Hematopoietic multipotent progenitor cell treated with erythropoietin and hydrocortisone succinate and interleukin-3 and kit ligand, for 4 days (in vitro differentiated cells): ENCODE data around the gene PTGER2.
A peak's percentile ranks its signal among the peaks of the same experiment; 100 is the strongest.

Experiments
- DNase-seq: peaks from one replicate; pipeline ENCODE4 v3.0.0-alpha.2; 2015

PTGER2 gene

GRCh38 chr14:52305014-52305413 is 9.1 kb upstream of the PTGER2 start:
- no peak for DNase-seq

DNA sequence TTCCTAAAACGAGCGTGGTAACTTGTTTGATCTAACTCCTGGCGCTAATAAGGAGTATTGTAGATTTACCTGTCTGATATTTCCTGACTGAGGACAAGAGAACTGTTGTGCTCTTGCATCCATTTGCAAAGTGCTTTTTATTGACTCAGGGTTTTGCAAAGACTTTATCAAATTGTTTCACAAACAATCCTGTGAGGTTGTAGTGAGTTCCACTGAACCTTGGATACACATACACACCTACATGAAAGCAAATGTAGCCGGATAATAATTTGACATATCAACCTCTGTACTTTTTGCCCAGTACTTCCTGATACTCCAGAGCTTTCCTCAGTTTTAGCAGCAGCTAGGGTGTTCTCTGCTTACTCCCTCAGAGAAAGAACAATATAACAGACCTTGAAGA is 6.7 kb upstream of the PTGER2 start:
- DNase-seq = no peak

GRCh38 chr14:52307905-52308304 is 6.2 kb upstream of the PTGER2 start:
- no peak for DNase-seq

GRCh38 chr14:52310541-52310940 is 3.6 kb upstream of the PTGER2 start:
- DNase-seq = peak; percentile 64

- DNase-seq = peak; percentile 43
Observed at GRCh38 chr14:52312931-52313355, 1.2 kb upstream of the PTGER2 start.

- peak; percentile 53 for DNase-seq
Observed at GRCh38 chr14:52313462-52313861, 650 bp upstream of the PTGER2 start.

- peak; percentile 65 for DNase-seq
Observed at GRCh38 chr14:52314595-52315354, 663 bp downstream of the PTGER2 start.

DNA sequence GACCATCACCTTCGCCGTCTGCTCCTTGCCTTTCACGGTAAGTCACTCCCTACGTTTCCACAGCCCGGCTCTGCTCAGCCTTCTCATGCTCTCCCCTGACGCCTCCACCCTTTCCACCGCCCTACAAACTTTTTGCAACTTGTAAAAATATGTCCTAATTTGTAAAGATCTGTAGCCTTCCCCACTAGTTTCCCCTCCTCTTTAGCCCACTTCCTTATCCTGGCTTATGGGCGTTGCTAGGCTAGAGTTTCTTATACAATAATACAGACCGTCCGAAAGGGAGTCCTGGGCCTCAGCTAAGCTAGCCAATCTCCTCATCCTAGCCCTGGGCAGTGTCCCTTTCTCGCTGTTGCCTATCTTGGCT is 1.2 kb downstream of the PTGER2 start:
- peak; percentile 82 for DNase-seq

DNA sequence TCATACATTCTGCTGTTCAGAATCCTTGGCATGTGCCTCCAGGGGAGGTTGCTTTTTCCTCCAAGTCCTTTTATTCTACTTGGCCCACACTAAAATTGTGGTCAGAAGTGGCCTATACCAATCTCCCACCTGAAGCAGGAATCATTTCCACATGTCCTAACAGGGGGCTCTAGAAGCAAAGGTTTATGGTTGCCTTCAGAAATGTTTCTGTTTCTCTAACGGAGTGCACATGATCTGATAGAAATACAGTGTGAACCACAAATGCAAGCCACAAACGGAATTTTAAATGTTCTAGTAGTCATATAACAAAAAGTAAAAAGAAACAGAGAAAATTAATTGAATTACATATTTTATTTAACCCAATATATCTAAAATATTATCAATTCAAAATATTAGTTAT is 4.0 kb downstream of the PTGER2 start:
- peak; percentile 70 for DNase-seq

DNA sequence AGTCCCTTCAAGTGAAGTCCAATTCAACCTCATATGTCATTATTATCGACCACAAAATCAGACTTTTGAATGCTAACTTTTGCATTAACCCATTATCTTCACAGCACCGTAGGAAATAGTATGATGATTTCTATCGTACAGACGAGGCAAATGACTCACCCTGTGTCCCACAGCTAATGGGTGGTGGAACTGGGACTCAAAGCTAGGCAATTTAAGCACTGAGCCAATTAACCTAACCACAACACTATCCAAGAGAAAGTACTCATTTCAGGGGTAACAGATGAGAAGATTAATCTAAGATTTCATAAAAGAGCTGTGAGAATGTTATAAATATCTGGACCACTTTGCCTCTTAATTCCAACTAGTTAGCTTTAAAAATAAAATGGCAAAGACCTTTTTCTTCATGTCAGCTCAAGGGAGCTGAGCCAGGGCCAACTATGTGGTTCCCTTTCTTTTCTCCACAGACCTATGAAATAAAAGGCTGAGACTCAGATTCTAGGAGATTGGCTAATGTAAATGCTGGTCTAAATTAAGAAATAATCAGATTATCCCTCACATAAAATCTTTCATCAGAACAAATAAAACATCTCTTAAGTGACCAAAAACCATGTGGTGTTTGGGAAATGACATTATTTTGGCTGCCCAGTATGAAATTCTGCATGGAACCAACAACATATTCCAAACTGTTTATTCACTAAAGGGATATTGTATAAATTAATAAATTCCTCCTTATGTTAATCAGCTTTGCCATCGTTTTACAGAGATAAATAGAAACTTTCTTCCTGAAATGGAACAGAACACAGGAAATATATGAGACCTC is 4.9 kb downstream of the PTGER2 start:
- DNase-seq = peak; percentile 73

DNA sequence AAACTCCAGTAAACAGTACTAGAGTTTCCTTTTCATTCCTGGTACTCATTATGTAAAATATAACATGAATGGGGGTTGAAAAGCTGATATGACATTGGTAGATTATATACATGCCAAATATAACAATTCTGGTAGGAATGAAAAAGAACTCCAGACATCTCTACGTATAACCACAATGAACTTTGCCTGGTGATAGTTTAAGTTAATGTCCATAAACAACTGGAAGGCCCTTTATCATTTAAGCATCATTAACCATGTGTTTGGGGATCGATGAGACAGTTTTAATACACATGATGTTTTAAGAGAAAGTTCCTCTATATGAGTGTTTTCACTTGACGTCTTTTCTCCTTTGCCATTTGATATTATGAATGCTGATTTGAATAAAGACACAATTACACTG is 5.8 kb downstream of the PTGER2 start:
- DNase-seq = no peak

DNA sequence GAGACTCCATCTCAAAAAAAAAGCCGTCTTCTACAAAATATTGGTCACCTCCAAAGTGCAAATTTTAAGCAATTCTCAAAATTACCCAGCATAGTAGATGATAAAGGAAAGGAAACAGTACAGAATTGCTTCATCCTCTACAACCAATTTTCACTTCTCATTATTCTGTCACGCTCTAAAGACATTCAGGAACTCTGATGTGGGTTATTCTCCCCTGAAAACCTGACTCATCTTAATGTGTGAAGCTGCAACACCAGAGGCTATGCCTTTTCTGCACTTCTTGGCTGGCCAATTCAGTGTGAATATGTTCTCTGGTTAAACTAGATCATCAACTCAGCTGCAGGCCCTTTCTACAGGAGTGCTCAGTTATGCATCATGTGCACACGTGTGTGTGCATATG is 11.0 kb downstream of the PTGER2 start:
- DNase-seq = peak; percentile 63

DNA sequence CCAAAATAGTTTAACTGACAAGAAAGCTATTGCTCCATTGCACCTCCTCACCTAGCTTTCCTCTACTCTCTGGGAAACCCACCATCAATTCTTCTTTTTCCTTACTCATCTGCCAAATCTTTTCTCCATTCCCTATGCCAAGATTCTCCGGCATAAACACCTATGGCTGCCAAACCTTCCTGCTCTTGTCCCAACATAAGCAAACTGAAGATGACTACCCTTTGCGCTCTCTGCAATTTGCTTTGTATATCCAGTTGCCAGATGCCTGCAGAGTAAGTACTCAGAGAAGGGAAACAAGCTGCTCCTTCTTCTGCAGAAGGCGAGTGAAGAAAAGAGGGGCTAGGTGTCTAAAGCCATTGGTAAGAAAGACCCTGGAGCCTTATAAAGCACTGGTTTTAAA is 11.5 kb downstream of the PTGER2 start:
- no peak for DNase-seq

DNA sequence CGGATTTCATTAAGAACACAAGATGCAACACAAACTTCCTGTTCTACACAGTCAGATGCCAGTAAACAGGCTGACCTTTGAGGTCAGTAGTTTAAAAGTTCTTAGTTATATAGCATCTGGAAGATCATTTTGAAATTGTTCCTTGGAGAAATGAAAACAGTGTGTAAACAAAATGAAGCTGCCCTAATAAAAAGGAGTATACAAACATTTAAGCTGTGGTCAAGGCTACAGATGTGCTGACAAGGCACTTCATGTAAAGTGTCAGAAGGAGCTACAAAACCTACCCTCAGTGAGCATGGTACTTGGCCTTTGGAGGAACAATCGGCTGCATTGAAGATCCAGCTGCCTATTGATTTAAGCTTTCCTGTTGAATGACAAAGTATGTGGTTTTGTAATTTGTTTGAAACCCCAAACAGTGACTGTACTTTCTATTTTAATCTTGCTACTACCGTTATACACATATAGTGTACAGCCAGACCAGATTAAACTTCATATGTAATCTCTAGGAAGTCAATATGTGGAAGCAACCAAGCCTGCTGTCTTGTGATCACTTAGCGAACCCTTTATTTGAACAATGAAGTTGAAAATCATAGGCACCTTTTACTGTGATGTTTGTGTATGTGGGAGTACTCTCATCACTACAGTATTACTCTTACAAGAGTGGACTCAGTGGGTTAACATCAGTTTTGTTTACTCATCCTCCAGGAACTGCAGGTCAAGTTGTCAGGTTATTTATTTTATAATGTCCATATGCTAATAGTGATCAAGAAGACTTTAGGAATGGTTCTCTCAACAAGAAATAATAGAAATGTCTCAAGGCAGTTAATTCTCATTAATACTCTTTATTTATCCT is 13.5 kb downstream of the PTGER2 start:
- DNase-seq = no peak

DNA sequence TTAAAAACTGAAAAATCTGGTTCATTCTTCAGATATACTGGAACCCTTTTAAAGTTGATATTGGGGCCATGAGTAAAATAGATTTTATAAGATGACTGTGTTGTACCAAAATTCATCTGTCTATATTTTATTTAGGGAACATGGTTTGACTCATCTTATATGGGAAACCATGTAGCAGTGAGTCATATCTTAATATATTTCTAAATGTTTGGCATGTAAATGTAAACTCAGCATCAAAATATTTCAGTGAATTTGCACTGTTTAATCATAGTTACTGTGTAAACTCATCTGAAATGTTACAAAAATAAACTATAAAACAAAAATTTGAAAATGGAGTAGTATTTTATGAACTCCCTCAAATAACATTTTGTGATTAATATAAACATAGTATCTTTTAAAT is 14.2 kb downstream of the PTGER2 start:
- no peak for DNase-seq

DNA sequence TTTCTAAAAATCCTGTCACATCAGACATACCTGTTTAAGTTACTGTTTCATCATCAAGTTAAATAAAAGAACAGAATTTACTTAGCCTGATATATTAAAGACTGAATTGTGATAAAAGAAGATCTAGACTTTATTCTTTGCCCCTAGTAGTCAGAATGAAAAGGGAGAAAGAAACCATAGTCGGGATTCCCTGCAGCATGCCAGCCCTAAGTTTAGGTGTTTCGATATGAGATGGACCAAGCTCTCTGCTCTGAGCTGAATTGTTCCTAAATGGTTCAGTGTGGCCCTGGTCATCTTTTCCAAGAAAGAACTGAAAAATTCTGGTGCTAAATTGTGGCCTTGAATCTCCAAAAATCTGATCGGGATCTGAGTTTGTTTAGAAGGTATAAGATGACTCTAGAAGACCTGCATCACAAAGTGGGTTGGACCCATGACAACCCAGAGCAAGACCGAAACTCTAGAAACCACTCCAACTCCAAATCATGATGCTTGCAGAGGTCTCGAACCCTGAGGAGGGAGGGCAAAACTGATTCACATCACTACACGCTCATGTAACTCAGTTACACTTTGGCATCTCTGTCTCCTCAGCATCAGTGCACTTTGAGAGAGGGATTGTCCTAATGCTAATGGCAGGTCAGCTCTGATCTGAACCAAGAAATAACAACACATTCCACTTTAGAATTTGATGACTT is 15.7 kb downstream of the PTGER2 start:
- DNase-seq = no peak

GRCh38 chr14:52332269-52332668 is 18.2 kb downstream of the PTGER2 start:
- DNase-seq = no peak

DNA sequence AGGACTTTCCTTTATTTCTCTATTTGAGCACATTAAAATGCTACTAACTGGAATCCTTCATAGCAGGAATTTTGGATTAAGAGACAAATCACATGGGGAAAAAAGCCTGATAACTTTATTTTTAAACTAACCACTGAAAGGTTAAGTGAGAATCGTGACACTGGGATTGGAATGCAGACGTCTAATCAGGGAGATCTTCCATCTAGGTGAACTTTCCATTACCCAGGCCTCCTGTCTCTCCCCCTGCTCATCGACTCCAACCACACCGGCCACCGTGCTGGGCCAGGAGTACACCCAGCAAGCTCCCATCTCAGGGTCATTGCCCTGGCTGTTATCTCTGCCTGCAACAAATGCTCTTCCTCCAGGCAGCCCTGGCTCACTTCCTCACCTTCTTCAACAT is 19.0 kb downstream of the PTGER2 start:
- DNase-seq = no peak

GRCh38 chr14:52333823-52334657 is 19.9 kb downstream of the PTGER2 start:
- peak; percentile 59 for DNase-seq

DNA sequence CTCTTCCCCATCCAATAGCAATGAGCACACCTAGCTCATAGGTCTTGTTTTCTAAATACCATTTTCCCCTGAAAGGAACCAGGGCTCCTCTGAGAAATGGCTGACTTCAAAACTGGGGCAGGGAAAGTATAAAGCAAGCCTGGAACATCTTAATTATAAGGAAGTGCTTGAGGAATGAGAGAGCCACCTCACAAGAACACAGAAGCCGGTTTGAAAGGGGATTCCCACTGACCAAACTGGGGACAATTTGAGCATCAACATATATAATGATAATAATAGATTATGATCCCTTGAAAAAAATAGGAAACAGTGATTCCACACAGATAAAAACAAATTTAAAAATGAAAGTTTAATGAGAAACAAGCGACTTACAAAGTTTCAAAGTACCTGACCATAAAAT is 22.1 kb downstream of the PTGER2 start:
- no peak for DNase-seq

DNA sequence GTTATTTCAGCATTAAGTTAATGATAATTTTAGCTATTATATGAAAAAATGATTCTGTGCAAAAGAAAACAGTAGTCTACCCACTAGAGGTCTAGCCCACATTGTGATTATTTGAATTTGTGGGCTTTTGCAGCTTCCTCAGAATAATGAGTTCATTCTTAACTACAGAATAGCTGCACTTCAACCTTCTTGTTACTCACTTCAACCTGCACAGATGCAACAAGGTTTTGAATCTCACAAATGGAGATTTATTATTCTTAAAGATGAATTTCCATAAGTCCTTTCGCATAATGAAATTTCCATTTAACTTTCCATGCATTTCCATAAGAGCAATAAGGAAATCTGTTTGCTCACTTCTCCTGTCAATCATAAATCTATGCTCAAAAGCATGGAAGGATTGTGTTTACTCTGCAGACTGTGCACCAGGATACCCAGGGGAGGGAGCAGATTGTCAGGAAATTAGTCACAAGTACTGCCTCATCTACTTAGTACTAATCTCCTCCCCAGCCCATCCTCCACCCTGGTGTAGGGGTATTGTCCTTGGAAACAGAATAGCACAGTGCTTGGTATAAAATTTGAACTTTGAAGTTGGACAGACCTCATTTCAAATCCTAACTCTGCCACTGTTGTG is 24.1 kb downstream of the PTGER2 start:
- no peak for DNase-seq
